Measurements from ENCODE around the gene METTL5. TPM values are rescaled to one million over a fixed set of nuclear protein-coding genes. Genes with fewer than 3 reads are reported as not detected.

The METTL5 gene
- total RNA-seq, 1 donor from 2014 or later = 69.4 TPM

DNA sequence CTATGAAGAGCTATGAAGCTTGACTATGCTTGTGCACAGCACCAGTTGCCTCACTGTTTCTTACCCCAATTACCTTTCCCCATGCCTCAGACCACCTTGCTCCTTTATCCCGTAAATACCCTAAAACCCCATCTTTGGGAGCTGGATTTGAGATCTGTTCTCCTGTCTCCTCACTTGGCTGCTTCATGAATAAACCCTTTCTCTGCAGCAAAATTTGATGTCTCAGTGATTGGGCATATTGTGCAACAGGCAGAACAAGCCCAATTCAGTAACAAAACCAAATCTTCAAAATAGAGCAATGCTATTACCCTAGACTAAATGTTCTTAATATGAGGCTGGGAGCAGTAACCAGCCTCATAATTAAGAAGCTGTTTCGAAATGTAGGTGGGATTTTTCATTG, 29.5 kb downstream of the METTL5 start:
- no peak for DNase-seq (ENCODE audit: low spot score)

- DNase-seq (ENCODE audit: low spot score) = no peak
Observed at GRCh38 chr2:169790581-169790980, 34.1 kb downstream of the METTL5 start.

- DNase-seq (ENCODE audit: low spot score) = no peak
Observed at GRCh38 chr2:169782513-169782912, 42.2 kb downstream of the METTL5 start.

DNA sequence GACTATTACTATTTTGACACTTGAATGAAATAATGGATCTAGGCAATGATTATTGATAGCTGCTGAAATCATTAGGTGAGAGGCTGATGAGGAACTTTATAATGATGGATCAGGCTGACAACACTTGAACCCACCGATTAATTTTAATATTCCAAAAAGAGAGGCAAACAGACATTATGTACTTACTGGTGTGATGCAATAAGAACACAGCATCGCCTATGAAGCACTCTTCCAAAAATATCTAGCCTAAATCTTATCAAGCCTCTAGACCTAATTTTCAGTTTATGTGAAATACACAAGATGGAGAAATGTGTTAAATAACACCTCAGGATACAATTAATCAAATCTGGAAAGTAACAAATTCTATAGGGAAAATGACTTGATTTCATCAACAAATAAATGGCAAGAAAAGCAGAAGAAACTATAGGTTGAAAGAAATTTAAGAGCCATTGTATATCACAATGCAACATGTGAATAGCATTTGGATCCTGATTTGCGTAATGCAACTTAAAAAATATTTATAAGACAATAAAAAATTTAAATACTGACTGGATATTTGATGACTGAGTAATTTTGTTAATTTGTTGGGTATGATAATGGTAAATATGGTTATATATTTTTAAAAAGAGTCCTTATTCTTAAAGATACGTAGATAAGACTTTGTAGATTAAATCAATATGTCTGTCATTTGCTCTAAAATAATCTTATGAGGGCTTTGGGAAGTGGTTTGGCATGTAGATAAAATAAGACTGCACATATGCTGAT, 43.3 kb downstream of the METTL5 start:
- DNase-seq (ENCODE audit: low spot score) = no peak

DNA sequence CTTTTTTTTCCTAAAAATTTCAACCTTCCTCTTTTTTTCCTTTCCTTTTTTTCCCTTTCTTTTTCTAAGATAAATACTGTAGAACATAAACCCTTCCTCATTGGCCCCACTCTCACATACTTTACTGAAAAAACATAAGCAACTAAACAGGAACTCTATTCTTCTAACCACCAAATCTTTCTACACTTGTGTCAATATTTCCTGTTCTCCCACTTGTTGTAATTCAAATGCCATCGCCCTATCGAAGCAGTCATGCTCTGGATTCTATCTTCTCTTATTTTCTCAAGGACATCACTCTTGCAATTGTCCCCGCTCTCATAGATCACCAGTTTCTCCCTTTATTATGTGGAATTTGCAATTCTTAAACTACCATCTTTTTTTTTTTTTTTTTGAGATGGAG, 46.3 kb downstream of the METTL5 start:
- DNase-seq (ENCODE audit: low spot score) = no peak

- no peak for DNase-seq (ENCODE audit: low spot score)
Observed at GRCh38 chr2:169776252-169776761, 48.4 kb downstream of the METTL5 start.

- DNase-seq (ENCODE audit: low spot score) = no peak
Observed at GRCh38 chr2:169775765-169776164, 48.9 kb downstream of the METTL5 start.

DNA sequence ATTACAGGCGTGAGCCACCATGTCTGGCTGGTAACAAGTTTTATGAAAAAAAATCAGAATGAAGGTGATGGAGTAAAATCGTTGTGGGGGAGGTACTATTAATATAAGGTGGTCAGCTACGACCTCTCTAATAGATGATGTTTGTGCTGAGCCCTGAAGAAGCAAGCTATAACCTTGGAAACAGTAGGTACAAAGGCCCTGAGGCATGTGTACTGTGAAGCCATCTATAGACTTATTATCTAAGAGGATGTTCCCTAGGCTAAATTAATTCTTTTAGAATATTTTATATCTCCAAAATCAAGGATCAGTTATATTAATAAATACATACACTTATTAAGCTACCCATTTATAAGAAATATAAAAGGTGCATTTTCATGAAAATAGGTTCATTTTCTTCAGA, 49.4 kb downstream of the METTL5 start:
- DNase-seq (ENCODE audit: low spot score) = no peak

- no peak for DNase-seq (ENCODE audit: low spot score)
Observed at GRCh38 chr2:169772651-169773050, 52.1 kb downstream of the METTL5 start.

GRCh38 chr2:169771612-169772011, 53.1 kb downstream of the METTL5 start:
- DNase-seq (ENCODE audit: low spot score) = no peak

DNA sequence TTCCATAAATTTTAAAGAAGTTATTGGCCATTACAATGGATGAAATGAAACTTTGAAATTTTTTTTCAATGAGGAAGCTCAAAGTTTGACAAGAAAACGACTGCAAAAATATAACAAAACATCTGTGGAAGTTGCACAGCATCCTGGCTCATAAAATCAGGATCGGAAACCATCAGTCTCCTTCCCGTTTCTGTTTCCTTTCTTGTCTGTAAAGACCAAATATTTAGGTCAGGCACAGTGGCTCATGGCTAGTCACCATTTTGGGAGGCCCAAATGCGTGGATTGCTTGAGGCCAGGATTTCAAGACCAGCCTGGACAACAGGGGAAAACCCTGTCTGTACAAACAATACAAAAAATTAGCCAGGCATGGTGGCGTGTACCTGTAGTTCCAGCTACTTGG, 53.7 kb downstream of the METTL5 start:
- no peak for DNase-seq (ENCODE audit: low spot score)

- no peak for DNase-seq (ENCODE audit: low spot score)
Observed at GRCh38 chr2:169768262-169768995, 56.3 kb downstream of the METTL5 start.

GRCh38 chr2:169767243-169767888, 57.3 kb downstream of the METTL5 start:
- DNase-seq (ENCODE audit: low spot score) = no peak

- no peak for DNase-seq (ENCODE audit: low spot score)
Observed at GRCh38 chr2:169765523-169765922, 59.2 kb downstream of the METTL5 start.

GRCh38 chr2:169761970-169762292, 62.8 kb downstream of the METTL5 start:
- no peak for DNase-seq (ENCODE audit: low spot score)

Other genes with a start within 250 kb of the METTL5 start
- gene PPIG, start 240.6 kb downstream of the METTL5 start, total RNA-seq = 44.1 TPM
- gene CFAP210, start 130.5 kb downstream of the METTL5 start, total RNA-seq = not detected
- gene PHOSPHO2, start 130.4 kb downstream of the METTL5 start, total RNA-seq = 9.9 TPM
- 3.1 TPM for gene KLHL23, start 91.1 kb downstream of the METTL5 start, total RNA-seq
- gene SSB, start 26.0 kb downstream of the METTL5 start, total RNA-seq = 184 TPM
- gene UBR3, start 2.5 kb upstream of the METTL5 start, total RNA-seq = 62.9 TPM

All from mesenteric fat pad (tissue), 1 donor.